ENCODE results near the gene ALDH18A1. TPM values are rescaled to one million over a fixed set of nuclear protein-coding genes. Genes with fewer than 3 reads are reported as not detected.

The ALDH18A1 gene
- polyA plus RNA-seq, 1 donor from 2014 or later: 45.7 TPM

GRCh38 chr10:95579835-95580535, 76.5 kb downstream of the ALDH18A1 start:
- Histone ChIP-seq H3F3A (ENCODE audit: insufficient read depth, low read length, poor library complexity, severe bottlenecking) (no peaks in the 10 kb centered on the region), H3K9ac (ENCODE audit: low read length) (no peak overlapping the region), H2AFZ (ENCODE audit: low read depth, low read length) (no peak overlapping the region), H3K4me2 (ENCODE audit: low read length) (no peak overlapping the region), H3K27me3 (ENCODE audit: insufficient read depth, low read depth, low read length) (no peaks in the 10 kb centered on the region), H3K9me3 (ENCODE audit: low read length) (no peaks in the 10 kb centered on the region), H3K9me2 (ENCODE audit: insufficient read depth, low read length) (no peaks in the 10 kb centered on the region), H3K4me3 (ENCODE audit: low read length) (no peak overlapping the region), H3K79me2 (replicated peaks; ENCODE audit: insufficient read depth, low read length) (no peaks in the 10 kb centered on the region), H3K36me3 (ENCODE audit: insufficient read depth, low read length) (no peaks in the 10 kb centered on the region), H3K27ac (ENCODE audit: low read length) (no peak overlapping the region), H4K20me1 (ENCODE audit: insufficient read depth) (no peaks in the 10 kb centered on the region)
- TF ChIP-seq TAF1 (IDR thresholded peaks at IDR 0.05; ENCODE audit: low read depth): no peak
- TF ChIP-seq RAD21 (conservative IDR thresholded peaks at IDR 0.05): no peak
- TF ChIP-seq EZH2 (IDR thresholded peaks at IDR 0.05; ENCODE audit: borderline replicate concordance, insufficient read depth, low read length, poor library complexity, severe bottlenecking): no peak
- no peak for TF ChIP-seq CTCF (IDR thresholded peaks at IDR 0.05; ENCODE audit: poor library complexity, severe bottlenecking)
- no peak for TF ChIP-seq SMC3 (conservative IDR thresholded peaks at IDR 0.05; ENCODE audit: poor library complexity)

GRCh38 chr10:95579292-95579691, 77.2 kb downstream of the ALDH18A1 start:
- H3K27me3 ChIP-seq (ENCODE audit: insufficient read depth, low read depth, low read length): no peaks in the 10 kb centered on the region
- H4K20me1 ChIP-seq (ENCODE audit: insufficient read depth): no peaks in the 10 kb centered on the region

More at GRCh38 chr10:95579292-95579691, 77.2 kb downstream of the ALDH18A1 start:
- Histone ChIP-seq H3K9ac (ENCODE audit: low read length) (no peak overlapping the region), H3K4me2 (ENCODE audit: low read length) (no peak overlapping the region), H3K36me3 (ENCODE audit: insufficient read depth, low read length) (no peaks in the 10 kb centered on the region), H2AFZ (ENCODE audit: low read depth, low read length) (no peak overlapping the region), H3K4me3 (ENCODE audit: low read length) (no peak overlapping the region), H3K79me2 (replicated peaks; ENCODE audit: insufficient read depth, low read length) (no peaks in the 10 kb centered on the region), H3K27ac (ENCODE audit: low read length) (no peak overlapping the region), H3K9me2 (ENCODE audit: insufficient read depth, low read length) (no peaks in the 10 kb centered on the region), H3F3A (ENCODE audit: insufficient read depth, low read length, poor library complexity, severe bottlenecking) (no peaks in the 10 kb centered on the region), H3K9me3 (ENCODE audit: low read length) (no peaks in the 10 kb centered on the region)
- TF ChIP-seq SMC3 (conservative IDR thresholded peaks at IDR 0.05; ENCODE audit: poor library complexity): no peak
- no peak for TF ChIP-seq REST (IDR thresholded peaks at IDR 0.05; ENCODE audit: borderline replicate concordance)
- TF ChIP-seq MXI1 (conservative IDR thresholded peaks at IDR 0.05; ENCODE audit: poor library complexity, severe bottlenecking): no peak
- TF ChIP-seq EZH2 (IDR thresholded peaks at IDR 0.05; ENCODE audit: borderline replicate concordance, insufficient read depth, low read length, poor library complexity, severe bottlenecking): no peak
- no peak for TF ChIP-seq EP300 (conservative IDR thresholded peaks at IDR 0.05; ENCODE audit: poor library complexity, severe bottlenecking)
- no peak for TF ChIP-seq POLR2AphosphoS5 (IDR thresholded peaks at IDR 0.05)
- no peak for TF ChIP-seq RAD21 (conservative IDR thresholded peaks at IDR 0.05)
- TF ChIP-seq TAF1 (IDR thresholded peaks at IDR 0.05; ENCODE audit: low read depth): no peak

Measured in neural cell (in vitro differentiated cells).